ENCODE data around the gene BBLN.
"Not testable (repeated sequence)": the region's sequence is repeated elsewhere in the genome, so short reads cannot be mapped to it uniquely, and the experiment has no call there.

The BBLN gene, protein sequence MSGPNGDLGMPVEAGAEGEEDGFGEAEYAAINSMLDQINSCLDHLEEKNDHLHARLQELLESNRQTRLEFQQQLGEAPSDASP

DNA sequence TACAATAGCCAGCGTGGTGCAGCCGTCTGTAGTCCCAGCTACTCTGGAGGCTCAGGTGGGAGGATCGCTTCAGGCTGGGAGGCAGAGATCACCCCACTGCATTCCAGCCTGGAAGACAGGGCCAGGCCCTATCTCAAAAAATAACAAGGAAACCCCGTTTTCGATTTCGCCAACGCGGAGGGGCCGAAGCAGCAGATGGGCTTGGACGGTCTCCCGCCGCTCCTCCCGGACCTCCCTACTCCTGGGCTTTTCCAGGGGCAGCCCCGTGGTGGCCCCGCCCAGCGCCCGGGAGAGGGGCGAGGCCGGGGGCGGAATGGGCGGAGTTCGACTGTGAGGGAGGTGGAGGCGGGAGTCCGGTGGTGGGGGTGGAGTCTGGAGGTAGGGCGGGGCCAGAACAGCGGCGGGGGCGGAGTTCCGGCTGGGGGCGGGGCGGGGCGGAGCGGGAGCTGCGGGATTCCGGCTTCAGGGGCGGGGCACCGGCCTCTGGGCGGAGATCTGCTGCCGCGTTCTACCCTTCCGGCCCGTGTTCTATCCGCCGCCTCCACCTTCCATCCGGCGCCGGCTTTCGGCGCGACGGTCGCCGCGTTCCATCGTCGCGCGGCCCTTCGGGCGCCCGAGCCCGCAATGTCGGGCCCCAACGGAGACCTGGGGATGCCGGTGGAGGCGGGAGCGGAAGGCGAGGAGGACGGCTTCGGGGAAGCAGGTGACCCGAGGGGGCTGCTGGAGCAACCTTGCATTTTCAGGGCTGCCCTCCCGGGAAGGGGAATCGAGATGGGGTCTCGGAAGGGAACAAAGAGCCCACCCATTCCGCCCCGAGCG is at the start of gene BBLN:
TSS of gene BBLN (plus strand) at position 482 of the 819 bp plus-strand sequence. CDS start at position 625, 143 bp downstream.
- DNase-seq = peak; percentile 84 to 91

DNA sequence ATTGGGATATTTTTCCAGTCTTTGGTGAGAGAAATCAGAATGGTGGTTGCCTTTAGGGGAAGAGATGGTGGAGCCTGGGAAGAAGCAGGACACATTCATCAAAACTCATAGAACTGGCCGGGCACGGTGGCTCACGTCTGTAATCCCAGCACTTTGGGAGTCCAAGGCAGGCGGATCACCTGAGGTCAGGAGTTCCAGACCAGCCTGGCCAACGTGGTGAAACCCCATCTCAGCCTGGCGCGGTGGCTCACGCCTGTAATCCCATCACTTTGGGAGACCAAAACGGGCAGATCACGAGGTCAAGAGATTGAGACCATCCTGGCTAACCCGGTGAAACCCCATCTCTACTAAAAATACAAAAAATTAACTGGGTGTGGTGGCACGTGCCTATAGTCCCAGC is 48.3 kb upstream of the BBLN start:
- not testable (repeated sequence) for DNase-seq

DNA sequence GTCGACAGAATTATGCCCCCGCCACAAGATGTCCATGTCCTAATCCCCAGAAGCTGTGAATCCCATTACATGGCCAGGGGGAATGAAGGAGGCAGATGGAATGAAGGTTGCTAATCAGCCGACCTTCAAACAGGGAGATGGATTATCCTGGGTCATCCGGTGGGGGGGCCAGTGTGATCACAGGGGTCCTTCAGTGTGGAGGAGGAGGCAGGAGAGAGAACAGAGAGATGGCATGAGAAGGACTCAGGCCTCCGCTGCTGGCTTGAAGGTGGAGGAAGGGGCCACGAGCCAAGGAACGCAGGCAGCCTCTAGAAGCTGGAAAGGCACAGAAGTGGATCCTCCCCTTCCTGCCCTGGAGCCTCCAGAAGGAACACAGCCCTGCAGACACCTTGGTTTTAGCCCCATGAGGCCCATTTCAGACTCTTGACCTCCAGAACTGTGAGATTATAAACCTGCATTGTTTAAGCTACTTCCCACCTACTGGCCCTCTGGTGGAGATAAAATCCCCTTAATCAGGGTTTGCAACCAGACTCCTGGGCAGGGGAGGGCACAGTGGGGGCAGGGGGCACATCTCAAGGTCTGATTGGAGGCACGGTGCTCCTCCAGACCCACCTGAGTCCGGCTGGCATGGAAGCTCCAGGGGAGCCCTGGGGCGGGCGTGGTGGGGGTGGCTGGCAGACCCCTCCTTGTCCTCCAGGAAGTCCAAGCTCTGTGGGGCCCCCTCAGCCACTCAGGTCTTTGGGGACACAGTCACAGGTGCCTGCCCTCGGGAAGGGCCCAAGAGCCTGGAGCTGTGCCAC is 46.3 kb upstream of the BBLN start:
- DNase-seq = no peak

DNA sequence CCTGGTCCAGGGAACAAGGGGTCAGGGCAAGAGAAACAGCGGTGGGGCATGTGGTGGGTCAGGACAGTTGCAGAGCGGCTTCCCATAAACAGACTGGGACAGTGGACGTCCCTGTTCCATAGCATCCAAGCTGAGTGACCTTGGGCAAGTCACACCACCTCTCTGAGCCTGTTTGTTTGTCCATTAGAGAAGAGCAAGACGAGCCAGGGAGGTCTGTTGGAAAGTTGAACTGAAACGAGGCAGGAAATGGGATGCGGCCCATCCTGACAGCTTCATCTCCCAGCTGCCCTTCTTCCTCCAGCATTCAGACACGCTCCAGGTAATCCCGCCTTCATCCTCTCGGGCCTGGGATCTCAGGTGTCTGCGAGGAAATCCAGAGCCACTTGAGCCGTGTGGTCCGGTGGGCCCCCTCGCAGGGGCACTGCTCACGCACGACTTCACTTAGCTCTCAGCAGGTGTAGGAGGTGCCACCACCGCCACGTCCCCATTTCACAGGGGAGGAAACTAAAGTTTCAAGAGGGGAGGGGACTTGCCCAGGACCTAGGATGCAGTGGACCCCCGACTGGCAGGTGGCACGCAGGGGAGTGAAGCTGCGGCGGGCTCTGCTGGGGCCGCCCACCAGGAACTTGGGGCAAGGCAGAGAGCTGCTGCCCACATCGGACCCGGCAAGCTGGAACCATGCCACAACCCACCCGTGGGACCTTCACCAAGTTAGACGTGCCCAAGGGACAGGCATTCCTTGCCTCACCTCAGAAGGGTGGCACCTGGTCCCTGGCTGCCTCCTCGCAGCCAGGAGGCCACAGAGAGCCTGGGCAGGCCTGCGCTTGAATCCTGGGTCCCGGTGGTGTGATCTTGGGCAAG is 45.5 kb upstream of the BBLN start:
- no peak for DNase-seq

DNA sequence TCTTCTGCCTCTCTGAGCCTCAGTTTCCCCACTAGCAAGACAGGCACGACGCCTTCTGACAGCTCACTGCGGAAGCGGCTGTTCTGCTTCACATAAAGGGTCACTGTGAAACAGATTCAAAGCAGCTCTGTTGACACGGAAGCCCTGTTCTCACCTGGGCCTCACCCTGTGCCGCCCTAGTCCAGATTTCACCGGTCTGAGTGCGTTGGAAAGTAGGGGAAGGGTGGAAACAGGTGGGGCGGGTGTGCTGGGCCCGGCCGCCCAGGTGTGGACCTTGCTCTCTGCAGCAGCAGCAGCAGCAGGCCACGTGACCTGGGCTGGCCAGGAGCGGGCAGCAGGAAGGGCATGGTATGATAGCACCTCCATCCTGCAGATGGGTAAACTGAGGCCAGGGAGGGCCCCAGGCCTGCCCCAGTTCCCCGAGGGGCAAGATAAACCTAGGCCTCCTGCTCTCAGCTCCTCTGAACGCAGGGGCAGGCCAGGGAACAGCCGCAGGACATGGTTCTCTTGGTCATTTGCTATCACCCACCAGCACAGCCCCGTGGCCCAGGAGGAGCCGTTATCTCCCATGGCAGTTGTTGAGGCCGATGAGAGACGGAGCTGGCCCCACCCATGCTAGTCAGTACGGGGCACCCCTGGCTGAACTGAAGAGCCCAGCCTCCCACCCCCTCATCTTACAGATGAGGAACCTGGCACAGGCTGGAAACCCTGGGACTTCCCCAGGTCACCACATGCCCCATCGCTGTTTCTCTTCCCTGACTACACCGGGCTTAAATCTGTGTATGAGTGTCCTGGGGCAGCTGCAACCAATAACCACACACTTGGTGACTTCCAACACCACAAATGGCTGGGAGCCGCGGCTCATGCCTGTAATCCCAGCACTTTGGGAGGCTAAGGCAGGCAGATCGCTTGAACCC is 44.6 kb upstream of the BBLN start:
- no peak for DNase-seq

DNA sequence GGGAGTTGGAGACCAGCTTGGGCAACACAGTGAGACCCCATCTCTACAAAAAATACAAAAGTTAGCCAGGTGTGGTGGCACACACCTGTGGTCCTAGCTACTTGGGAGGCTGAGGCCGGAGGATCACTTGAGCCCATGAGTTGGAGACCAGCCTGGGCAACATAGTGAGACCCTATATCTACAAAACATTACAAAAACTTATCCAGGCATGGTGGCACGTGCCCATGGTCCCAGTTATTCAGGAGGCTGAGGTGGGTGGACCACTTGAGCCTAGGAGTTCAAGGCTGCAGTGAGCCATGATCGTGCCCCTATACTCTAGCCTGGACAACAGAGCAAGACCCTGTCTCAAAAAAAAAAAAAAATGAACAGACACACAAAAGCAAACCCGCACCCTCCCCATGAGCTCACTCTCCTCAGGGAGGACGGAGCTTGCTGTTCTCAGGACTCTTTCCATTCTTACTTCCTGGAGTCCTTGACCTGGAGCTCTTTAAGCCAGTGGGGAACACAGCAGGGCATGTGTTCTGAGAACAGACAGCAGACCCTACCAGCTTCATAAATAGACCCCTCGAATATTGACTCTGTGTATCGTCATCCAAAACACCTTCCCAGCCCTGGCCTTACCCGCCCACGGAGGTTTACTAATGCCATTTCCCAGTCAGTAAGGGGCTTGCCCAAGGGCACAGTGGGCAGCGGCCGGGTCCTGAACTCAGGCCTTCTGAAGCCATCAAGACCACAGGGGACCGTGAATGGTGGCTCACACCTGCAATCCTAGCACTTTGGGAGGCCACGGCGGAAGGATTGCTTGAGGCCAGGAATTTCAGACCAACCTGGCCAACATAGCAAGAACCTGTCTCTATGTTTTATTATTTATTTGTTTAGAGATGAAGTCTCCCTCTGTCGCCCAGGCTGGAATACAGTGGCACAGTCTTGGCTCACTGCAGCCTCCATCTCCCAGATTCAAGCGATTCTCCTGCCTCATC is 43.7 kb upstream of the BBLN start:
- DNase-seq = no peak

DNA sequence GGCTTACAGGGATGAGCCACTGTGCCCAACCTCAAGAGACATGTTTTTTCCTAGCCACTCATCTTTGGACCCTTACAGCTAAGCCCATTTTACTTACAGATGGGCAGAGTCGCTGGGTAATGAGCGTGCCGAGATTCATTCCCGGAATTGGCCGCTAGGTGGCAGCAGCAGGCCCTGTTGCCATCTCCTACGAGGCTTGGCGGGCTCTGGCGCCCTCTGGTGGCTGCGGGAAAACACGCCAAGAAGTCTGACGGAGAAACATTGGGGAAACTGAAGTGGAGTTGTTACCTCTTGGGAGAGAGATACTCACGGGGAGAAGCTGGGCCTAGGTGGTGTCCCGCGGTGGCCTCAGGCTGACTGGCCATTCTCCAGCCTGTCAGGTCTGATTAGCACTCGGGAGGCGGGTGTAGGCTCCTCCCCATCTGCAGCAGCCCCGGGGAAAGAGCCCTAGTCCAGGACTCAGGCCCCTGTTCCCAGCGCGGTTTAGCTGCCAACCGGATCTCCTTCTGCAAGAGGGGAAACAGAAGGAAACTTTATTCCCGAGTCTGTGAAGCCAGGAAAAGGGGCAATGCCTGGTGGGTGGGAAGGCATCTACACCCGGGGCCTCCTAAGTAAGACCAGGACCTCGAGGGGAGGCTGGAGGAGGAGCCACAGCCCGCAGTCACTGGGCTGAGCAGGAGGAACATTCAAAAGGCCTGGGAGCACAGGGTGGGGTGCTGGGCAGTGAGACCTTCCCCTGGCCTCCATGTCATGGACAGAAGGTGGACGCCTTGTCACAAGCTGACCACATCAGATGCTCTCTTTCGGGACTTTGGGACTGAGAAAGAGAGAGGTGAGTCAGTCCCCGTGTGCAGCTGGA is 42.2 kb upstream of the BBLN start:
- peak; percentile 79 to 88 for DNase-seq

DNA sequence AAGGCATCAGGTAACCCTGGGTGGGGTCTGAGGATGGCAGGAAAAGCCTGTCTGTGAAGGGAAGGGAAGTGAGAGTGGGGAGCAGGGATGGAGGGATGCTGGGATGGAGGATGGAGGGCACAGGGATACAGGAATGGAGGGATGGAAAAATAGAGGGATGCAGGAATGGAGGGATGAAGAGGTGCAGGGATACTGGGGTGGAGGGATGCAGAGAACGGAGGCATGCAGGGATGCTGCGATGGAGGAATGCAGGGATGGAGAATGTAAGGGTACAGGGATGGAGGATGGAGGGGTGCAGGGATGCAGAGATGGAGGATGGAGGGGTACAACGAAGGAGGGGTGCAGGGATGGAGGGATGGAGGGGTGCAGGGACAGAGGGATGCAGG is 41.6 kb upstream of the BBLN start:
- no peak for DNase-seq

DNA sequence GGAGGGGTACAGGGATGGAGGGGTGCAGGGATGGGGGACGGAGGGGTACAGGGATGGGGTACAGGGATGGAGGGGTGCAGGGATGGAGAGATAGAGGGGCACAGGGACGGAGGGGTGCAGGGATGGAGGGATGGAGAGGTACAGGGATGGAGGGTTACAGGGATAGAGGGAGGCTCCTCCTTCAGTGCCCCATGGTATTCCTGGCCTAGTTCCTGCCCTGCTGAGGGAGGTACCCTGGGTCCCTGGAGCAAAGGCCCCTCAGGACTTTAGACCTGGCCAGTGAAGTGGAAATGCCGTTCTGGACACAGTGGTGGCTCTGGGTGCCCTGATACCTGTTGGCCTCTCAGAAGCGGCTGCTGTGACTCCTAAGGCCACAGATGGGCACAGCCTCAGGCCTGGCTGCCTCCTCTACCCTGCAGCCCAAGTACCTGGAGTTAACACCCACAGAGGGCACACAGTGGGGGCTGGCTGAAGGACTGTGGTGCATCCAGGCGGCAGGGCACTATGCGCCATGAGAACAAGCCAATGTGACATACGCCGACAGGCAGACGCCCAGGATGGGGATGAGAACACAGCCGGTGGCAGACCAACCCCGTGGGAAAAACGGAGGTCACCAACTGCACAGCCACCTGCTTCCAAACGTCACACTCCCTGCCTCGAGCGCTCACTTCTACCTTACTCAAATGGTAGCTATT is 40.9 kb upstream of the BBLN start:
- DNase-seq = no peak

DNA sequence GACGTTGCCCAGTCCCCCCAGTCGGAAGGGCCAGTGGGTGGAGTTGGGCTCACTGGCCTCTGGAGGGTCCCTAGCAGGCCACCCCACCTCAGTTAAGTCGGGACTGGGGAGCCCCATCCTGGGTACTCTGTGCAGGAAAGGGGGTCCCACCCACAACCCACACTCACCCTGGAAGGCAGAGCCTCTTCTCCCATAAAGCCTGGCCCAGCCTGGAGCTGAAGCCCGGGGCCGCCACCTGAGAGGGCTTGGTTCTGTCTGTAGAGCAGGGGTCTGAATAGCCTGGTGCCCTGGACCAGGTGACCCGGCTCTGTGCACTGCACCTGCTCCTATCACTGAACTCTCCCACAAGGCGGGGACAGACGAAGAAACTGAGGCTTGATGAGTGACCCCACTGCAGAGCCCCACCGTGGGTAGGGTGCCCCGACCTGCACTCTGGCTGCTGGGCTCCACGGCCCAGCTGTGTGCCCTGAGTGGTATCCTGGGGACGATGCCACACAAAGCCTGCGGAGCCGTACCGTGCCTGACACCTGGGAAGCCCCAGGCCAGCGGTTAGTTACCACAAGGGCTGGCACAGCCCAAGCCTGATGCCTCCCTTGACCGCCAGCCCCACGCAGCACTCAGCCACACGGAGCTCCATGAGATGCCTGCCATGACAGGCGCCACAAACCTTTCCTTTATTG is 39.9 kb upstream of the BBLN start:
- DNase-seq = no peak

DNA sequence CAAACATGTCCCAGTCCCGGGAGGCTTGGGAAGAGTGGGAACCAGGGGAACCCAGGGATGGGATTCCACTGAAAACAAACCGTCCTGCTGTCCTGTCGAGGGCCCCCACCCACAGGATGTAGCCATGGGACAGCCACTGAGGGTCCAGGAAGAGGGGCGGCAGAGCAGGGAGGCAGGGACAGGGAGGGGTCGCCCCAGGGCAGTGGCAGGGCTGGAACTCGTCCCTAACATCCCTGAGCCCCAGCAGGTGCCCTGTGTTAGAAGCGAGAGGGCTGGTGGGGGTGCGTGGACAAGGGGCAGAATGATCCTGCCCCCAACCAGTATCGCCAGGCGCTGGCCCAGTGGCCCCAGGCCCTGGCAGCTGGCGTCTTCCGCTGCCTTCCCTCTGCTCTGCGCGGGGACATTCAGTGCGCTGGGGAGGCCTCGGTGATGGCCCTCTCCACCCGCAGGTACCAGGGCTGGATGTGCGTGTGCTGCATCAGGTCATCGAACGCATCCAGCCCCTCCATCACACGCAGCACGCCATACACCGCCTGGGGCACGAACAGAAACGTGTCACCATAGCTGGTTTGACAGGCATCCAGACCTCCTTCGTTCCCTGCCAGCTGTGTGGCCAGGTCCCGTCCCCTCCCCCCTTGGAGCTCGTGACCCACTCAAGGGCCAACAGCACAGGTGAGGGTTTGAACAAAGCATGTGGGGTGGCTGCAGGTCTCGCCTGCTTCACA is 39.2 kb upstream of the BBLN start:
- no peak for DNase-seq

DNA sequence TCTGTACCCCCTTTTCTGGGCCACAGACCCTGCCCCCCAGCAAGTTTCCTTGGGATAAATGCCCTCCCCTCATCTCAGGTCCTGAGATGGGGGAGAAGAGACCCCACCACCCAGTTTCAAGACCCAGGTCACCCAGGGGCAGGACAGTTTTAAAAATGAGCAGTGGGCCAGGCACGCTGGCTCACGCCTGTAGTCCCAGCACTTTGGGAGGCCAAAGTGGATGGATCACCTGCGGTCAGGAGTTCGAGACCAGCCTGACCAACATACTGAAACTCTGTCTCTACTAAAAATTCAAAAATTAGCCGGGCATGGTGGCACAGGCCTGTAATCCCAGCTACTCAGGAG is 38.6 kb upstream of the BBLN start:
- DNase-seq = no peak

DNA sequence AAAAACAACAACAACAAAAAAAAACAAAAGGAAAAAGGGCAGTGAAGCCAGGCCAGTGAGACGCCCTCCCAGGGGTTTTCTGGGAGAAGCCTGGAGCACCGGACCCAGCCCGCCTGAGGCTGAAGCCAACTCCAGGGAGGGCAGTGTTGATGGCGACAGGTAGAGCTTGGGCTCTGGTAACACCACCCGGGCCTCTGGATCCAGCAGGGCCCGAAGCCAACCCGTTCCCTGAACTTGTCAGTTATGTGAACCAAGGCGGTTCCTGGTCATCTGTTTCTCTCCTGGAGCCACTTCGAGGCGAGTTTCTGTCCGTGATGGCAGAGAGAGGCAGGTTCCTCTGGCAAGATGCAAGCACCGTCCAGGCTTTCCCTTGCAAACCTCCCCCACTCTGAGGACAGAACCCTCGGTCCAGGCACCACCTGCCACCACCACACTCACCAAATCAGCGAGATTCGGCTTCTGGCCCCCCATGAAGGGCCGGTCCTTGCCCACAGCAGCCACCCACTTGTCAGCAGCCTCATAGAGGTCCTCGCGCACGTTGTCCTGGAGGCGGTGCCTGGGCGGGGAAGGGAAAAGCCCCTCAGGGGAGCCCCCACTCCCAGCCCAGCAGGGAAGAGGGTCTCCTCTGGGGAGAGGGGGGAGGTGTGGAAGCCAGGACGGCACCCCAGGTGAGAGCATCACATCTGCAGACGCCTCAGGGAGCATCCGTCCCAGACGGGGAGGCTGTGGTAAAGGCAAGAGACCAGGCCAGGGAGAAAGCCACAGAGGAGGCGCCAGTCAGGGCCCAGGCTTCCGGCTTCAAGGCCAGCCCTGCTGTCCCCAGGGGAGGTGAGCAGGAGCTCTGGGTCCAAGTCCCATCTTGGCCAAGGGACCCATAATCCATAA is 37.9 kb upstream of the BBLN start:
- DNase-seq = no peak

DNA sequence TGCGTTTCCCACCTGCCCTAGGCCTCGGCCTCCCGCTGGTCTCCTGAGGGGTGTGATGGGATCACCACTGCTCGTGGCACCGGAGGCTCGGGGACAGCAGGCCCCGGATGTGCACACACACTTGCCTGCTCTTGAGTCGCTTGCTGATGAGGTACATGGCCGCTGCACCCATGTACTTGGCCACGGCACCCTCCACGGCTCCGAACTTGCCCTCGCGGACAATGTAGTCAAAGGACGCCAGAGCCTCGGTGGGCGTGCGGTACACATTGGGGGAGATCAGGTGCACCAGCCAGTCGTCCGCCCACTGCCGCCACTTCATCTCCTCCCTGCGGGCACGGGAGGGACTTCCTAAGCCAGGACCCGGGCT is 37.3 kb upstream of the BBLN start:
- no peak for DNase-seq

DNA sequence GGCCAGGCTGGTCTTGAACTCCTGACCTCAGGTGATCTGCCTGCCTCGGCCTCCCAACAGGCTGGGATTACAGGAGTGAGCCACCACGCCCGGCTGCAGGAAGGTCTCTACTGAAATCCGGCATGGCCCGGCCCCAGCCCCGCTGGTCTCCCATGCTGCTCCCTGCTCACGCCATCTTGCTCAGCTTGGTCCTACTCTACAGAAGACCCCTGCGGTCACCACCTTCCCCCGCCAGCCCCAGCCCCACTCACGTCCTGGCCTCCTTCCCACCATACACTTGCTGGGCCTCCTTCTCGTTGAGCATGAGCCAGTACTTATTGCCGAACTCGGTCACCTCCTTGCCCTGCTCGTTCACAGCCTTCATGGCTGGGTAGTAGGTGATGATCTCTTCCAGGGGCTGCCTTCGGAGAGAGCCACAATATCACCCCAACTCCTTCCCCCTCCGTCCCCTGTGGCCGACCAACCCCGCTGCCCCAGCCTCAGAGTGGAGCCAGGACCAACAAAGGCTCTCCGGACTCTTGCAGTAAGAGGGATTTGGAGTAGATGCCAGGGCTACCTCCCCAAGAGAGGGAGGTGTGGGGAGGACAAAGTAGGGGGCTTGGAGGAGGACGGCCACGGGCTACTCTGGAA is 36.5 kb upstream of the BBLN start:
- DNase-seq = no peak

DNA sequence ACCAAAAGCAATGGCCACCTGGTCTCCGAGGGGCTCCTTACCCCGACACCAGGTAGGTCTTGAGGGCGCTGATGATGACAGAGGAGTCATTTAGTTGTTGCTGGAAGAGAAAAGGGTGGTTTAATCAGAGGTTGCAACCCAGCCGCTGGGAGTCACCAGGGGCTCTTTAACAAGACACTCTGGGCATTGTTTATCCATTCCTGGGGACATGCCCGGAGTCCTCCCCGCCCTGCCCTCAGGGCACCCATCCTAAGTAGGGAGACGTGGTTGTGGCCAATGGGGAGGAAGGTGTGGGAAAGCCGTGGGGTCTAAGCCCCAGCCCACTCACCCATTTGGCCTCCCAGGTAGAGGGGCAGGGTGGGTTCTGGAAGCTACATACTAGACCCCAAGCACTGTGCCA is 35.6 kb upstream of the BBLN start:
- no peak for DNase-seq
